GM19463 (cell line): Measurements from ENCODE around the gene FBXW11.

Experiments used
- ATAC-seq: cut with Tn5 transposase; IDR thresholded peaks from one replicate; pipeline ENCODE4 v1.9.1; 2021; ENCODE audit warnings: mild to moderate bottlenecking, moderate library complexity; ENCODE audit not compliant: unreplicated experiment

Gene FBXW11

GRCh38 chr5:171847026-171847425, 159.4 kb downstream of the FBXW11 start:
- no peak for ATAC-seq

GRCh38 chr5:171846323-171846722, 160.1 kb downstream of the FBXW11 start:
- no peak for ATAC-seq

DNA sequence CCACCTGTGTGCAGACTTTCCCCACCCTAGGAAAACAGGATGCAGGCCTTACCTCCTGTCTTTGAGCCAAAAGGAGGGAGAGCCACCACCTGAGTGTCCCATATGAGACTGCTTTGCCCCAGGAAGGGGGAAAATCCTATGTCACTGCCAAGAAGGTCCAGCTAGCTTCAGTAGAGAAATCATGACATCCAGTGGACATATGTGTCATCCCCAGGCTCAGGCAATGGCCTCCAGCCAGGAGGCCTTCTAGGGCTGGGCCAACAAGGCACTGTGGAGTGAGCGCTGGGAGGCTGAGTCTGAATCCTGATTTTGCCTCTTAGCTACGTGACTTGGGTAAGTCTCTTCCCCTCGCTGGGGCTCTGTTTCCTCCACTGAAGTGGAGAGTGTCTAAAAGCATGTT, 160.6 kb downstream of the FBXW11 start:
- no peak for ATAC-seq

- no peak for ATAC-seq
Observed at GRCh38 chr5:171845040-171845630, 161.3 kb downstream of the FBXW11 start.

- no peak for ATAC-seq
Observed at GRCh38 chr5:171842777-171843328, 163.6 kb downstream of the FBXW11 start.

DNA sequence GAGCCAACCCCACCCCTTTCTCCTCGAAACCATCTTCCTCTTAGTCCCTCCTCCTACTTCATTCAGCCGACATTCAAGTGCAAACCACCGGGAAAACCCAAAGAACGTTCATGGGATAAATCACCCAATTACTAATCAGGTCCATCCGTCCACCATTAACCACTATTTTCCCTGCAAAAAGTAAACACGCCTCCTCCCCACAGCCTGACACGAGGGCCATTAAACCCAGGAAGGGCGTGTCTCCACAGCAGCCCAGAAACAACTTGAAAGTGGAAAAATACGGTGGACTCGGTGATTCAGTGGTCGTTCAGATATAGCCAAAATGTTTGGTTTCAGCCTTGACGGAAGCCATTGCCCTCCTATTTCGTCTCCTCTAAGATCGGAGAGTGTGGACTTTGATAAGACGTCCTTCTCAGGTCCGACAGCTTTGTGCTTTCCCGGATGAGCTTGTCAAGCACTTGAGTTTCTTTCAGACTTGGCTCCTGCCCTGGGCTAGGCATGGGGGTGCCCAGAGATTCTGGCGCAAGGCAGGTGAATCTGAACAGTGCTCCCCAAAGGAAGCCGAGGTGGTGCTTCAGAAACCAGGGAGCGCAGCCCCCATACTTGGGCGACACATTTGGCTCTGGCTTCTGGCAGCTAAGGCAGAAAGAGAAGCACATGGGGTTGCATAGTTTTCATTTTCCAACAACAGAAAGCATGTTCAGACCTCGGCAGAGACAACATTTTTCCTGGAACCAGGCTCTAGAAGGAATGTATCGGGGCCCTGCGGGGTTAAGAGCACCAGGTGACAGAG, 164.3 kb downstream of the FBXW11 start:
- ATAC-seq = no peak

DNA sequence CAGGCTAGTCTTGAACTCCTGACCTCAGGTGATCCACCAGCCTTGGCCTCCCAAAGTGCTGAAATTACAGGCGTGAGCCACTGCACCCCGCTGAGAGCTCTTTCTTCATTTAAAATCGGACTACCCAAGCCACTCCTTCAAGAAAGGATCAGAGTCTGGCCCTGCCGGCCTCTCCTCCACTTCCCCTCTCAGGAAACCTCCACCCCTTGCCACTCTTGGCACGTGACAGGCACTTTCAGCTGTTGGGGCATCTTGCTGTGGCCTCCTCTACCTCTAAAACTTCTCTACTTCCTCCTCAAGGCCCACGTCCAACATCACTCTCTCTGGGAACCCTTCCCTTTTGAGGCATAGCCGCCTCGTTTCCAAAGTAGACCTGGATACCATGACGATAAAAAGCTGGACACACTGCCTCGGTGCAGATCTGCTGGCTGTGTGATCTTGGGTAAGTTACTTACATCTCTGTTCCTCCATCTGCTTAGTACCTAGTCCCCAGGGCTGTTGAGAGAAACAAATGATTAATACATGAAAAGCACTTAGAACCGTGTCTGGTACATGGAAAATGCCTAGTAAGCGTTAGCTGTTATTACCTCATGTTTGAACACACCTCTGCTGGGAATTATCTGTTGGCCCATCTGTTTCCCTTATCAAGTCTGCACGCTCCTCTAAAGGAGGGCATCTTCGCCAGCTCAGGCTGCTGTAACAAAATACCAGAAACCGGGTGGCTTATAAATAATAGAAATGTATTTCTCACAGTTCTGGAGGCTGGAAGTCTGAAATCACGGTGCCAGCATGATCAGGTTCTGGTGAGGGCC, 165.5 kb downstream of the FBXW11 start:
- ATAC-seq = no peak

- ATAC-seq = no peak
Observed at GRCh38 chr5:171840066-171840465, 166.4 kb downstream of the FBXW11 start.

- no peak for ATAC-seq
Observed at GRCh38 chr5:171839112-171839511, 167.3 kb downstream of the FBXW11 start.

DNA sequence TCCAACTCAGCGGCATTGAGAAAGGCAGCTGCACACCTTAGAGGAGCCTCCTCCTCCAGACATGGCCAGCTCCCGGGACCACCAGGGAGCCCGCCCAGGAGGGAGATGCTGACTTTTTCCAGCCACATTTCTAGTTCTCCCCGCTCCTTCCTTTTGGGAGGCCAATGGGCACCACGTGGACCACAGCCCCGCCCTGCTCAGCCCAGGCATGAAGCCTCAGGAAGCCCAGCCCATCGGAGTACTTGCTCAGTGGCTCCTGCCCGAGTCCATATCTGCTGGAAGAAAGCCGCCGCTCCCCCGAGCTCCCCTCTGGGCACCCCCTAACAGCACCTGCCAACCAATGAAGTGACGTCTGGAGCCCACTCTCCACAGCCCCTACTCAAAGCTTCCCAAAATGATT, 168.4 kb downstream of the FBXW11 start:
- no peak for ATAC-seq

- no peak for ATAC-seq
Observed at GRCh38 chr5:171837522-171837921, 168.9 kb downstream of the FBXW11 start.

DNA sequence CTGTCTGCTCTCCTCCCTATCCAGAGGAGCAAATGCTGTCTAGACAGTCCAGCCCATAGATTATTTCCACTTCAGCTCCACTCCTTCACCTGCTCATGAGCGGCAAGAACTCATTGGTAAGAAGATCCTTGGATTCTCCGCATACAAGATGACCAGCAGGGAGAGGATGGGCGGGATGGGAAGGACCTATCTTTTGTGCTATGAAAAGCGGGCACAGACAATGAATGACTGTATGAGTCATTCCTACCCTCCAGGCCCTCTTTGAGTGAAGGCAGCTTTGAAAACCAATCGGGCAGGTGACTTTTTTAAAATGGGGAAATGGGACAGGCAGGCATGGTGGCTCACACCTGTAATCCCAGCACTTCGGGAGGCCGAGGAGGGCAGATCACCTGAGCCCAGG, 171.4 kb downstream of the FBXW11 start:
- ATAC-seq = no peak

DNA sequence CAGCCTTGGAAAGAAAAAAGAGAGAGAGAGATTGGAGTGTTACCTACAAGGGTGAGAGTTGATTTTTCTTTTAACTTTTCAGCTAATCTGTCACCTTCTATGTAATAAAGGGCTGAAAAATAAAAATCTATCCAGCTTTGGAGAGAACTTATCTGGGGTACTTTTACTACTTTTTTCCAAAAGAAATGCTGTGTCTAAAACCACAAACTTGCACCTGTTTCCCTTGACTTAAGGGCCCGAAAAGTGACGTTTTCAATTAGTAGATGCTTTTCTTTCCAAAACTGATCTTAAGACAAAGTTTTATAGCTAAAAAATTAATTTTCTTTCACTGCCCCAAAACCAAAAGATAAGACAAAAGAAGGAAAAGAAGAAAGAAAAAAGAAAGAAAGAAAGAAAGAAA, 172.0 kb downstream of the FBXW11 start:
- no peak for ATAC-seq

DNA sequence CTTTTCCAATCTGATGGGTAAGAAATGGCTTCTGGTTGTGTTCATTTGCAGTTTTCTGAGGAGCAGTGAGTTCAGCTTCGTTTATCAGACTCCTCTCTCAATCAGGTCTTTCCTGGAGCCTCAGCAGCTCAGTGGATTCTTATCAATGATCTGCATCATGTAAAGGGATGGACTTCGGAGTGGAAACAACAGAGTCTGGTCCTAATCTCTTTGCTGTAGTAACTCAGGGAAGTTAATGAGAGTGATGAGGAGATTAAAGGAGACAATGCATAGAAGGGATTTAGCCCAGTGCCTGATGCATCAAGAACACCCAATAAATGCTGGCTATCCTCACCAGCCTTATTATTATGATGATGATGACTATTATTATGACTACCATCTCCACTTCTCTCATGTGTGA, 173.7 kb downstream of the FBXW11 start:
- no peak for ATAC-seq

DNA sequence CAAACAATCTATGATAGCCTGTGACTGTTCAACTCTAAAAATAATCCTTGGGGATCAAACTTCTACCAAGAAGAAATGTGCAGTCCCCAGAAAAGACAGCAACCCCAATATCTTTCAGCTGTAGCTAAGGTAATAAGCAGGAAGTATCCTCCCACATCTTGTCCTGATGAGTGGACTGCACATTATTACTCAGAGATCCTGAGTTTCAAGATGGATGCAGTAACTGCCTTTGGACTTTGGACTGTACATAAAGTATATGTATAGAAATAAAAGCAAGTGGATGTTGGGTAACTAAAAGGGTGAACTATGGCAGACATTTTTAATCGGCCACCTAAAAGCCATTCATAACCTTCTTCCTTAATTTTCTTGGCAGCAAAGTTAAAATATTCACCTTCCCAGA, 175.8 kb downstream of the FBXW11 start:
- ATAC-seq = no peak

DNA sequence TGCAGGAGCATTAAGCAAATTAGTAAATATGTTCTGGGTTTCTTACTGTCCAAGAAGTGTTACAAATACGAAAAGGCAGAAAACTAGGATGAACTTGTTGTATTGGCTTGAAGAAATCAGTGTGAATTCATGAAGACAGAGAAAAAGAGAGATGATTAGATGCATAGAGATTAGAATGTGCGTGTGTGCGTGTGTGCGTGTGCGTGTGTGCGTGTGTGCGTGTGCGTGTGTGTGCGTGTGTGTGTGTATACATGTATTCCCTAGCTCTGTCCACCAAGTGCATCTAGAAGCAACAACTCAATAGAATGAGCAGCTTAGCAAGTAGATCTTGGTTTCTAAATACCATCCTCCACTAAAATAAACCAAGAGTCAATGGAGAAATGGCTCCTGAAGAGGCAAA, 179.3 kb downstream of the FBXW11 start:
- ATAC-seq = no peak

GRCh38 chr5:171826132-171826531, 180.3 kb downstream of the FBXW11 start:
- no peak for ATAC-seq

DNA sequence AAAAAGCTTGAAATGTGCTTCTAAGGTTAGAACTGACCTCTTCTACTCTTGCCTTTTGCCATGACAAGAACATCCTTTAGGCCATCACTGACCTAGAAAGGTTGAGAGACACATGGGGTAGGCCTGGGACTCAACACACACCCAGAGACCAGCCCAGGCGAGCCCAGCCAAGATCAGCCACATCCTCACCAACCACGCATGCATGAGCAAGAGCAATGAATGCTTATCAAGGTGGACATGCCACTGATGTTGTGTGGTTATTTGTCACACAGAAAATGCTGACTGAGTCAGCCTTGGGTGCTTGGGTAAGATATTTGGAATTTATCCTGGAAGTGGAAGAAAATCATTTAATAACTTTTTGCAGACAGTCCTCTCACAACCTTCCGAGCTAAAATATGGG, 181.4 kb downstream of the FBXW11 start:
- no peak for ATAC-seq

DNA sequence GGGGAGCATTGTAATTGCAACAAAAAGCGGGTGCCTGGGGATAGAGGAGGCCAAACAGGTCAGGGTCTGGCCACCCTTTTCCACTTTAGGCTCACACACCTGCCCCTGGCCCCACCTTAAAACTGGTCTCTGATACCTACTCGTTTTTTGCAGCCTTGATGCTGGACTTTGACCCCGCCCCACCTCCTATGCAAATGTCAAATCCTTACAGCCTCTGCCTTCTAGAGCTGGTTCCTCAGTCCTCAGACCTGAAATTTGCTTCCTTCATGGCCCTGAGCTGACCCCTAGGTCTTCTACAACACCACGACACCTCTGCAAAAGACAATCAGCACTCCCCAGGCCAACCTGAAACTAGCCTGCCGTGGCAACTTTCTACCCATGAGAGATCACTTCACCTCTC, 183.2 kb downstream of the FBXW11 start:
- no peak for ATAC-seq

- no peak for ATAC-seq
Observed at GRCh38 chr5:171821286-171821685, 185.2 kb downstream of the FBXW11 start.

- no peak for ATAC-seq
Observed at GRCh38 chr5:171820561-171820960, 185.9 kb downstream of the FBXW11 start.

- no peak for ATAC-seq
Observed at GRCh38 chr5:171816666-171817065, 189.8 kb downstream of the FBXW11 start.
